DOHH2 (cell line): Measurements from ENCODE around the gene ANLN.
"Not testable (repeated sequence)": the region's sequence is repeated elsewhere in the genome, so short reads cannot be mapped to it uniquely, and the experiment has no call there.

Source experiments
- H3F3A ChIP-seq: fragments of 200-600 bp; sonication (generic), shearing (Covaris generic); 2 replicates; pipeline ENCODE4 v1.6.0; 2016; ENCODE audit warnings: antibody characterized with exemption, mild to moderate bottlenecking; ENCODE audit not compliant: control insufficient read depth, insufficient read depth
- H3K27ac ChIP-seq: fragments of 200-600 bp; sonication (generic); 2 replicates; pipeline ENCODE4 v1.5.1; 2014; ENCODE audit warnings: low read depth, mild to moderate bottlenecking, low read length, moderate library complexity
- H3K27me3 ChIP-seq: fragments of 200-600 bp; sonication (generic); 2 replicates; pipeline ENCODE4 v1.6.1; 2014; ENCODE audit warnings: mild to moderate bottlenecking, low read length, mixed read lengths; ENCODE audit not compliant: control insufficient read depth
- H3K36me3 ChIP-seq: fragments of 200-600 bp; sonication (generic); 2 replicates; pipeline ENCODE4 v1.6.1; 2014; ENCODE audit warnings: mild to moderate bottlenecking, low read length, moderate library complexity, mixed read lengths; ENCODE audit not compliant: control insufficient read depth
- H3K4me1 ChIP-seq: fragments of 200-600 bp; sonication (generic); 2 replicates; pipeline ENCODE4 v1.6.1; 2014; ENCODE audit warnings: mild to moderate bottlenecking, low read length, mixed read lengths; ENCODE audit not compliant: control insufficient read depth
- H3K4me2 ChIP-seq: fragments of 200-600 bp; sonication (generic); 2 replicates; pipeline ENCODE4 v1.6.0; 2014; ENCODE audit warnings: mild to moderate bottlenecking, low read length, moderate library complexity
- H3K4me3 ChIP-seq: fragments of 200-600 bp; sonication (generic); 2 replicates; pipeline ENCODE4 v1.5.1; 2014; ENCODE audit warnings: mild to moderate bottlenecking, low read length, mixed read lengths
- H3K79me2 ChIP-seq: fragments of 200-600 bp; sonication (generic); 2 replicates; pipeline ENCODE4 v1.6.1; 2014; ENCODE audit warnings: mild to moderate bottlenecking, low read length, mixed read lengths; ENCODE audit not compliant: control insufficient read depth
- H3K9me2 ChIP-seq: fragments of 200-600 bp; sonication (generic); replicated peaks from 2 replicates; pipeline ENCODE4 v1.6.1; 2014; ENCODE audit warnings: mild to moderate bottlenecking, low read length, mixed read lengths; ENCODE audit not compliant: control insufficient read depth
- H3K9me3 ChIP-seq: fragments of 200-600 bp; sonication (generic); 2 replicates; pipeline ENCODE4 v1.6.1; 2014; ENCODE audit warnings: antibody characterized with exemption, low read length, mixed read lengths; ENCODE audit not compliant: control insufficient read depth, insufficient read depth
- H4K20me1 ChIP-seq: fragments of 200-600 bp; sonication (generic); 2 replicates; pipeline ENCODE4 v1.6.0; 2014; ENCODE audit warnings: low read depth, mild to moderate bottlenecking, antibody characterized with exemption, low read length, moderate library complexity; ENCODE audit not compliant: control insufficient read depth, insufficient read depth
- CTCF ChIP-seq: fragments of 200-600 bp; sonication (generic); IDR thresholded peaks from one replicate; pipeline ENCODE4 v1.5.1; 2014; ENCODE audit warnings: antibody characterized with exemption, mild to moderate bottlenecking, low read depth, low read length; ENCODE audit not compliant: poor library complexity, severe bottlenecking
- EZH2phosphoT487 ChIP-seq: fragments of 200-600 bp; sonication (generic); IDR thresholded peaks from 2 replicates; pipeline ENCODE4 v1.6.1; 2017; ENCODE audit warnings: borderline replicate concordance, mild to moderate bottlenecking, antibody characterized with exemption, low read length, moderate library complexity, mixed read lengths

ANLN gene

GRCh38 chr7:36379831-36380504 is 9.7 kb upstream of the ANLN start:
- Histone ChIP-seq H3K9me3 (no peaks in the 10 kb centered on the region), H3K27ac (no peak overlapping the region), H3K36me3 (no peaks in the 10 kb centered on the region), H3K79me2 (no peaks in the 10 kb centered on the region), H3F3A (no peaks in the 10 kb centered on the region), H3K4me2 (no peak overlapping the region), H4K20me1 (no peaks in the 10 kb centered on the region), H3K4me1 (no peaks in the 10 kb centered on the region), H3K4me3 (no peak overlapping the region), H3K9me2 (no peaks in the 10 kb centered on the region), H3K27me3 (peaks cover 2% of the 10 kb centered on the region; the same call in 1 of the 2 replicates)
- TF ChIP-seq CTCF (no peak), EZH2phosphoT487 (no peak)

- Histone ChIP-seq H3K79me2 (no peaks in the 10 kb centered on the region), H3K4me1 (no peaks in the 10 kb centered on the region), H3K27ac (no peak overlapping the region), H3K4me2 (no peak overlapping the region), H4K20me1 (no peaks in the 10 kb centered on the region), H3K9me3 (no peaks in the 10 kb centered on the region), H3K36me3 (no peaks in the 10 kb centered on the region), H3K4me3 (no peak overlapping the region), H3K9me2 (no peaks in the 10 kb centered on the region), H3K27me3 (peaks cover 2% of the 10 kb centered on the region; the same call in 1 of the 2 replicates), H3F3A (no peaks in the 10 kb centered on the region)
- TF ChIP-seq CTCF (no peak), EZH2phosphoT487 (no peak)
Observed at GRCh38 chr7:36381056-36381455, 8.6 kb upstream of the ANLN start.

GRCh38 chr7:36383284-36383683 is 6.4 kb upstream of the ANLN start:
- H3K4me3 ChIP-seq, H3K27ac ChIP-seq, H3K9me3 ChIP-seq, H3K4me2 ChIP-seq, H3F3A ChIP-seq, H3K9me2 ChIP-seq, H4K20me1 ChIP-seq, H3K27me3 ChIP-seq, H3K79me2 ChIP-seq, H3K36me3 ChIP-seq, H3K4me1 ChIP-seq: not testable (repeated sequence)

- H3K36me3 ChIP-seq, H3K9me3 ChIP-seq, H4K20me1 ChIP-seq, H3K4me1 ChIP-seq, H3K27me3 ChIP-seq, H3K4me2 ChIP-seq, H3K4me3 ChIP-seq, H3K27ac ChIP-seq, H3K9me2 ChIP-seq: not testable (repeated sequence)
- peaks cover 10% of the 10 kb centered on the region for H3K79me2 ChIP-seq
- peaks cover 13% of the 10 kb centered on the region for H3F3A ChIP-seq
Observed at GRCh38 chr7:36385646-36386045, 4.0 kb upstream of the ANLN start.
